ENCODE data around the gene RARB.

The RARB gene

GRCh38 chr3:25580534-25580933, 152.5 kb downstream of the RARB start:
- DNase-seq (ENCODE audit: low read depth): no peak

GRCh38 chr3:25581335-25581734, 153.3 kb downstream of the RARB start:
- no peak for DNase-seq (ENCODE audit: low read depth)

DNA sequence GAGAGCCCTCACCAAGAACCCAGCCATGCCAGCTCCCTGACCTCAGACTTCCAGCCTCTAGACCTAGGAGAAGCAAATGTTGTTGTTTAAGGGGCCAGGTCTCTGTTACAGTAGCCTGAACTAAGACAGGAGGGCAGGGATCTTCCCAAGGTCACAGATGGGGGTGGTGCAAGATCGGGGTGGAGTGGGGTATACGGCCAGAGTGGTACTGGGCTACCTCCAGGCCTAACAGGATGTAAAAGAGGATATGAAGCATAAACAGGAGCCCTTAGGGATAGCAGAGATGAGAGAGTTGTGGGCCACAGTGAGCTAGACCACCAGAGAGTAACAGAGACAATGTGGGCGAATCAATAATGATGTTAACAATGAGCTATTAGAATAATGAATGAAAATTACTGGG, 153.8 kb downstream of the RARB start:
- DNase-seq (ENCODE audit: low read depth): no peak

DNA sequence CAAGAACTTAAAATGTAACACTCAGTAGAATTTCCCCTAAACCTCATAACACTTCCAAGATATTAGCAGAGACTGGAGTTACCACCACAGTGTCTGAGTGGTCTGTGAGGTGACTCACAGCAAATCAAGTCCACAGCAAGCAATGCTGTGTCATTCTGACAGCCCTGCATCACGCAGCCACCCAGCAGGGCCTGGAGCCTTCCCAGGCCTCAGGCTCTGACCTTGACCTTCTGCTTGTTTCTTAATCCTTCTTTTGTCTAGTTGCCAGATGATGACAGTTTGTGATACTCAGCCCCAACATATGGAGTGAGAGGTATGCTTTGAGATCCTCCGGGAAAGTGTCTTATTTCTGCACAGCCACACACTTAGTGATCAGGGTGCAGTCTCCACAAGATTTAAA, 154.2 kb downstream of the RARB start:
- no peak for DNase-seq (ENCODE audit: low read depth)

- DNase-seq (ENCODE audit: low read depth): no peak
Observed at GRCh38 chr3:25583343-25583742, 155.3 kb downstream of the RARB start.

DNA sequence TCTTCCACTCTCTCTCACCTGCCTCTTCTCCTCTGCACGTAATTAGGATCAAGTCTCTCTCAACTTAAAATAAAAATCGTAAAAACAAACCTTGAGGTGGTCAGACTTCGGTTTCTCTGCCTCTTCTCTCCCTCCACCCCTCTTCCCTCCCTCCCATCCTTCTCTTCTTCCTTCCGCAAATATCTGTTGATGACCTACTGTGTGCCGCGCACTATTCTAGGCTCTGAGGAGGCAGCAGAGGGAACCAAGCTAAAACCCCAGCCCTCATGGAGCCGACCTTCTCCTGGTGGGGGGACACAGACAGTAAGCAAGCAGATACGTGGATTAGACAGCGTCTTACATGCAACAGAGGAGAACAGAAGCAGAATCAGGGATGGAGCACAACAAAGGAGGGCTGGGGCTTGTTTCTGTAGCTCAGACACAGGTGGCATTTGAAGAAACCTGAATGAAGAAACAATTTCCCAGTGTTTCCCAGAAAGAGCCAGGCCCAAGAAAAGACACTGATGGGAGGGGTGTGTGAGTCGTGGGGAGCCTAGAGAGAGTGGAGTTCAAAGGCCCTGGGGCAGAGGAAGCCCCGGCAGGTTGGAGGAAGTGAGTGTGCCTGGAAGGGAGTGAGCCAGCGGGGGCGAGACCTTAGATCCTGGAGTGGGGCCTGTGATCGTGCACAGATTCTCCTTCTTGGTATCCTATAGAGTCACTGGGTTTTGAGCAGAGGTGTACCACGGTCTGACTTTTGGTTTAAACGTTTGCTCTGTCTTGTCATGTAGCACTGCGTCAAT, 156.1 kb downstream of the RARB start:
- no peak for DNase-seq (ENCODE audit: low read depth)

GRCh38 chr3:25585361-25586166, 157.5 kb downstream of the RARB start:
- no peak for DNase-seq (ENCODE audit: low read depth)

- no peak for DNase-seq (ENCODE audit: low read depth)
Observed at GRCh38 chr3:25586167-25586505, 158.1 kb downstream of the RARB start.

GRCh38 chr3:25586553-25586952, 158.5 kb downstream of the RARB start:
- DNase-seq (ENCODE audit: low read depth): no peak

DNA sequence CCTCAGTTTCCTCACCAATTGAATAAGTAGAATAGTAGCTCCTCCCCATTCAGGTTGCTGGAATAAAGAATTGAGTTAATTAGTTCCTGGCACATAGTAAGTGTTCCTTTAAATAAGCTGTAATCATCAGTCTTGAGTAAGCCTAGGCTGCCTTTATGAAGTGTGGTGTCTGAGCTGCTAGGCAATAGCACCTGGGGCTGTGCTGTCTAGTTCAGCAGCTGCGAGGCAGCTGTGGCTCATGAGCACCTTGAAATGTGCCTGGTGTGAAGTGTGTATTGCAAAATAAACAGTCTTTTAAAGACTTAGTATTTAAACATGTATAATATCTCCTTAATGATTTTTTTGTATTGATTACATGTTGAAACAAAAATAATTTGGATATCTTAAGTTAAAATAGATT, 159.0 kb downstream of the RARB start:
- DNase-seq (ENCODE audit: low read depth): no peak

DNA sequence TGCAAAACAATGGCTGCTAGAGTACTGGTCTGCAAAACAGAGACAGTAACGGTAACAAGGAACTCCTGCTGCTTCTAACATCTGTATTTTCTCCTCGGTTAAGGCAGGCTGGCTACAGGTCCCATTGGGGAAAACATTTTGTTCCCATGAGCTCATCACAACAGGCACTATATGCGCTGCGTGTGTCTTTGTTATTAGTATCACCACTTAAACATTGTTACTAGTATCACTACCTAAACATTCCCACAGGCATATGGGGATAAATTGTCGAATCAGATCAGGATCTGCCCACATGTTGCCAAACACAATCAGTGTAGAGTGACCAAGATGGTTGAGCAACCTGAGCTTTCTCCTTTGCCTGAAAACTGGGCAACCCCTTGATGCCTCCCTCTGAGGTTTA, 159.5 kb downstream of the RARB start:
- DNase-seq (ENCODE audit: low read depth): no peak

- DNase-seq (ENCODE audit: low read depth): no peak
Observed at GRCh38 chr3:25587975-25588374, 159.9 kb downstream of the RARB start.

DNA sequence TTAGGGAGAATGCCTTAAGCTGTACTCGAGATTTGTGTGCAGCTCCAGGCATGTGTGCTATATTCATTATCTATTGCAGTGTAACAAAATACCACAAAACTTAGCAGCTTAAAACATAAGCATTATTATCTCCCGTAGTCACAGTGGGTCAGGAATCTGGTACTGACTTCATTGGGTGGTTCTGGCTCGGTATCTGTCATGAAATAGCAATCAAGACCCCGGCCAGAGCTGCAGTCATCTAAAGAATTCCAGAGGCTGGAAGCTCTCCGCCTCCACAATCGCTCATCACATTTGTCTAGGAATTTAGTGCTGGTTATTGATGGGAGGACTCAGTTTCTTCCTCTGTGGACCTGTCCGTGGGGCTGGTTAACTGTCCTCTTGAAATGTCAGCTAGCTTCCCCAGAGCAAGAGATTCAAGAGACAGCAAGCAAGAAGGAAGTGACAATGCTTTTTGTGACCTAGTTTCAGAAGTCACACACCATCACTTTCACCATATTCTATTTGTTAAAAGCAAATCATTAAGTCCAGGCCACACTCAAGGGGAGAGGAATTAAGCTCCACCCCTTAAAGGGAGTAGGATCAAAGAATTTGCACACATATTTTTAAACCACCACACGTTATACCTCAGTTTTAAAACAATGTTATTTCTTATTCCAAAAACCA, 160.5 kb downstream of the RARB start:
- DNase-seq (ENCODE audit: low read depth): no peak

DNA sequence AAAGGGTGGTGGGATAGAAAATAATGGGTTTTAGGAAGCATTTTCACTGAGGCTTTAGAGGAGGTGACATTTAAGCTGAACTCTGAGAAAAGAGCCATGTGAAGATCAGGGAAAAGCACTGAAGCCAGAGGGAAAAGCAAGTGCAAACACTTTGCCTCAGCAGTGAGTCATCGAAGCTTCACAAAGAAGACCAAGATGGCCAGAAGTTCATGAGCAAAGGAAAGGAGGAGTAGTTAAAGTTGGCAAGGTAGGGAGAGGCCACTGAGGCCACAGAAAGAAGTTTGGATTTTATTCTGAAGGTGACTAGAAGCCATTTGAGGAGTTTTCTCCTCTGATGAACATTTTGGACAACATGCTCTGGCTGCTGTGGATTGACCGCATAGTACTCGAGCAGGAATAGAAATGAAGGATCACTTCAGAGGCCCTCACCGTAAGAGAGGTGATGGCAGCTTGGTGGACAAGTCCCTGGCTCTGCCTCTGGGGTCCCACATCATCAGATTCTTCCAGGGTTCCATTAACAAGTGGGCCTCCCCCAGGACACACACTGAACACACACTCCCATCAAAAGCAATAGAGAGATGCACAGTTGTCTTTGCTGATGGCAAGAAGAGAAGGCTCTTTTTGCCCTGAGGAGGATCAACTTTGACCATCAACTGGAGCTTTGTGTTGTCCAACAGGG, 161.2 kb downstream of the RARB start:
- no peak for DNase-seq (ENCODE audit: low read depth)

GRCh38 chr3:25589783-25590258, 161.8 kb downstream of the RARB start:
- DNase-seq (ENCODE audit: low read depth): no peak

GRCh38 chr3:25592510-25592968, 164.5 kb downstream of the RARB start:
- DNase-seq (ENCODE audit: low read depth): no peak

- DNase-seq (ENCODE audit: low read depth): no peak
Observed at GRCh38 chr3:25593001-25593400, 164.9 kb downstream of the RARB start.

DNA sequence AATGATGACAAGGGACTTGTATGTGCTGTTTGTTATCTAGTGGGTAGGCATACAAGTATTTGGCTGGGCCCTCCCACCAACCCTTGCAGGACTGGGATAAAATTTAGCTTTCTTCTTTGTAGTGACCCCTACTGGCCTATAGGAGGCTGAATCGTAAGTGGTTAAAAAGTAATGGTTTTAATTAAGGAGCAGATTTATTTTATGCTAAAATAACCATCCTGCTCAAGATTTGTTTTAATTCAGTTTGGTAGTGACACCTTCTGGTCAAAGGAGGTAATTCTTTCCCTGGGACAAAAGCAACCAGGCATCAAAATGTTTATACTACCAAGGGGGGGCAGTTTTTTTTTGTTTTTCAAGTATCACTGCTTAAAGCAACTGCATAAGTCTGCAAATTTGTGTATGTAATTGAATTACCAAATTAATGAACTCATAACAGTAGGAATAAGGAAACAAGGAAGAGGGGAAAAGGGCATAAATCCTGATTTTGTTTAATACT, 166.0 kb downstream of the RARB start:
- DNase-seq (ENCODE audit: low read depth): no peak

DNA sequence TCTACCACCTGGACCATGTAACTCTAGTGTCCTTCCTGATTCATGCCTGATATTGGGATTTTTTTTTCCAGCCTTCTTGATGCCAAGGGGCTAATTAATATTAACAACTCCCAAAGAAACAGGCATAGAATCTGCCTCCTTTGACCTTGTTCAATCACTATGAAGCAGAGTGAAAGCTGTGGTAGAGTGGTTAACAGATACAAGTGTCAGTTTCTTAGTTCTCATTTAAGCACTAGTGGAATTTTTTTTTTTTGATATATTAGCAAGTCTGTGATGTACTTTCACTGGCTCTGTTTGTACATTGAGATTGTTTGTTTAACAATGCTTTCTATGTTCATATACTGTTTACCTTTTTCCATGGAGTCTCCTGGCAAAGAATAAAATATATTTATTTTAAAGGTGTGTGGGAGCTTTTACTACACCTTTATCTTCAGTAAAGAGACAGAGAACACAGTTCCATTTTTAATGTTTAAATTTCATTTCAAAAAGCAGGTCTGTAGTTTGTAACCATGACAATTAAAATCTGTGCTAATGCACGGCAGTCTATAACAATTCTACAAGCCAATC, 169.6 kb downstream of the RARB start:
- DNase-seq (ENCODE audit: low read depth): no peak

- DNase-seq (ENCODE audit: low read depth): no peak
Observed at GRCh38 chr3:25603703-25604102, 175.6 kb downstream of the RARB start.

DNA sequence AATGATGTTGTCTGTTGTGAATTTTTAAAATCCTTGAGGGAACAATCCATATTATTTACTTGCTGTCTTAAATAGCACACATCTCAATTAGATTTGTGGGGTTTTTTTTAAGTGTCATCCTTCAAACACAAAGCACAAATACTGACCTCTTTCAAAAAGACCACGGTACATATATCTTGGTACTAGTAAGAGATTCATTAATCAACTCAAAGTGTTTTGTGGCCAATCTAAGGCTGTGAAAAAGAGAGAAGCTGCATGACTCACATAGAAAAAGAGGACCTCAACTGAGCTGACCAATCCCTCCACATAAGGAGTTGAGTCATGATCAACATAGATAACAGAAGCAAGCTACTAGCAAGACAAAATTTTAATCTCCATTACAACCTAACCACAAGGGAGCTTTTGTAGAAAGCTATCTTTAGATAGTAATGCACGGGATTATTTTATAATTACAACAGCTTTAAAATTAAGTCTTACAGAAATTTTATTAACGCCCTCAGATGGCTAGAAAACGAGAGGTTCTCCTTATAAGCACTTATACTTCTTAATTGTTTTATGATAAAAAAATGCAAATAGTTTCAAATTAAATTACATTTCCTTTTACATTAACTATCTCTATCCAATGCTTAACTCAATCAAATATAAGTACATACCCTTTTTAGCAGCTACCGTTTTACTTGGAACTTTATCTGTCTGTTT, 176.2 kb downstream of the RARB start:
- no peak for DNase-seq (ENCODE audit: low read depth)
